PC-3 (cell line): ENCODE measurements around the gene PMIS2. TPM values are rescaled to one million over a fixed set of nuclear protein-coding genes. Genes with fewer than 3 reads are reported as not detected.

ENCODE experiments used
- ATAC-seq: fragments of 200-7000 bp; cut with Tn5 transposase; 2 replicates; pipeline ENCODE4 v1.9.1; 2020; ENCODE audit warnings: mild to moderate bottlenecking, moderate library complexity
- BruUV-seq: library from RNA; stranded (reverse); fragments of 400-500 nt; replicated peaks from 2 replicates; lab custom pipeline; 2021; lab: Mats Ljungman, UMichigan
- CTCF ChIA-PET: fragments of 300-600 bp; sonication (Branson Sonifier 250); formaldehyde crosslinking; loops from one replicate; lab custom pipeline; 2022; ENCODE audit warnings: antibody characterized with exemption; lab: Charles Lee
- POLR2A ChIA-PET: fragments of 300-600 bp; sonication (Branson Sonifier 250); formaldehyde crosslinking; loops from one replicate; lab custom pipeline; 2022; ENCODE audit warnings: antibody characterized with exemption; ENCODE audit not compliant: unreplicated experiment; lab: Charles Lee
- DNase-seq: peaks from one replicate; pipeline ENCODE4 v3.0.0-alpha.2; 2015
- H2AFZ ChIP-seq: fragments of 300-600 bp; sonication (generic); 2 replicates; pipeline ENCODE4 v1.6.0; 2016; ENCODE audit warnings: antibody characterized with exemption, low read length
- H3F3A ChIP-seq: fragments of 300-600 bp; sonication (generic); one replicate; pipeline ENCODE4 v1.6.0; 2017; ENCODE audit warnings: antibody characterized with exemption, low read length, control low read depth, mild to moderate bottlenecking; ENCODE audit not compliant: unreplicated experiment
- H3K27ac ChIP-seq: fragments of 300-600 bp; sonication (generic); 2 replicates; pipeline ENCODE4 v1.5.1; 2016; ENCODE audit warnings: mild to moderate bottlenecking, low read length
- H3K27me3 ChIP-seq: fragments of 300-600 bp; sonication (generic); 2 replicates; pipeline ENCODE4 v1.6.1; 2016; ENCODE audit warnings: low read length, mixed read lengths
- H3K36me3 ChIP-seq: fragments of 300-600 bp; sonication (generic); 2 replicates; pipeline ENCODE4 v1.6.1; 2016; ENCODE audit warnings: low read depth, mixed run types, low read length, mixed read lengths
- H3K4me1 ChIP-seq: fragments of 300-600 bp; sonication (generic); 2 replicates; pipeline ENCODE4 v1.5.1; 2016; ENCODE audit warnings: low read length; ENCODE audit not compliant: insufficient read depth
- H3K4me2 ChIP-seq: fragments of 300-600 bp; sonication (generic); 2 replicates; pipeline ENCODE4 v1.6.0; 2016; ENCODE audit warnings: low read length
- H3K4me3 ChIP-seq: fragments of 300-600 bp; sonication (generic); 2 replicates; pipeline ENCODE4 v1.5.1; 2016; ENCODE audit warnings: mild to moderate bottlenecking, low read length, mixed read lengths
- H3K79me2 ChIP-seq: fragments of 300-600 bp; sonication (generic); 2 replicates; pipeline ENCODE4 v1.6.1; 2017; ENCODE audit warnings: low read length, mixed read lengths
- H3K9ac ChIP-seq: fragments of 300-600 bp; sonication (generic); 2 replicates; pipeline ENCODE4 v1.6.0; 2016; ENCODE audit warnings: mild to moderate bottlenecking, low read length
- H3K9me2 ChIP-seq: fragments of 300-600 bp; sonication (generic); replicated peaks from 2 replicates; pipeline ENCODE4 v1.6.1; 2016; ENCODE audit warnings: mixed run types, low read length, mixed read lengths
- H3K9me3 ChIP-seq: fragments of 300-600 bp; sonication (generic); 2 replicates; pipeline ENCODE4 v1.6.1; 2016; ENCODE audit warnings: low read length, mixed read lengths
- H4K20me1 ChIP-seq: fragments of 300-600 bp; sonication (generic); 2 replicates; pipeline ENCODE4 v1.6.1; 2016; ENCODE audit warnings: low read length, mixed read lengths
- CTCF ChIP-seq: fragments of 300-600 bp; sonication (generic); conservative IDR thresholded peaks from 2 replicates; pipeline ENCODE4 v1.5.1; 2017; ENCODE audit warnings: antibody characterized with exemption, low read depth, mild to moderate bottlenecking, low read length
- EZH2 ChIP-seq: fragments of 300-600 bp; sonication (generic); IDR thresholded peaks from one replicate; pipeline ENCODE4 v1.6.1; 2017; ENCODE audit warnings: antibody characterized with exemption, mild to moderate bottlenecking, low read length; ENCODE audit not compliant: unreplicated experiment
- EZH2phosphoT487 ChIP-seq: fragments of 300-600 bp; sonication (generic); IDR thresholded peaks from 2 replicates; pipeline ENCODE4 v1.6.1; 2018; ENCODE audit warnings: mild to moderate bottlenecking, antibody characterized with exemption, low read length, borderline replicate concordance
- intact Hi-C: fragments of 100-400 bp; cut with micrococcal nuclease; formaldehyde crosslinking; loops from 2 replicates; pipeline ENCODE4 v1.9.0; 2023
- total RNA-seq: library from RNA; depleted of rRNA; stranded (reverse); fragments of >200 nt; gene quantifications from 2 replicates; pipeline ENCODE4 v1.2.3, GENCODE V29; 2014

PMIS2 gene
- total RNA-seq, 1 experiment from 2014 or later, result not detected

GRCh38 chr19:35552534-35553384 is 33.2 kb upstream of the PMIS2 start:
- ATAC-seq (no peak), DNase-seq (no peak)
- intact Hi-C loops, result no loop called here
- H2AFZ ChIP-seq, result no peak overlapping the region
- no peaks in the 10 kb centered on the region for H3K9me3 ChIP-seq
- H3K4me1 ChIP-seq, result peaks cover 5% of the 10 kb centered on the region; the same call in 1 of the 2 replicates
- H3K4me2 ChIP-seq, result no peak overlapping the region
- no peaks in the 10 kb centered on the region for H3K9me2 ChIP-seq
- no peaks in the 10 kb centered on the region for H3F3A ChIP-seq
- CTCF ChIA-PET, result no interaction called here
- BruUV-seq, result no TSS peak
- H4K20me1 ChIP-seq, result no peaks in the 10 kb centered on the region
- no peak overlapping the region for H3K27ac ChIP-seq
- no peak overlapping the region for H3K4me3 ChIP-seq
- H3K36me3 ChIP-seq, result no peaks in the 10 kb centered on the region
- H3K79me2 ChIP-seq, result no peaks in the 10 kb centered on the region
- no peak overlapping the region for H3K9ac ChIP-seq
- POLR2A ChIA-PET, result interaction anchor here (0.7 kb wide), 1 partner anchor 95 kb away, joined by 6 read pairs; the partner anchor contains the start of gene COX6B1
- no peak for TF ChIP-seq CTCF
- TF ChIP-seq EZH2, result no peak
- TF ChIP-seq EZH2phosphoT487, result no peak
- H3K27me3 ChIP-seq, result no peaks in the 10 kb centered on the region

GRCh38 chr19:35553385-35554000 is 32.5 kb upstream of the PMIS2 start:
- H3K27ac ChIP-seq, result no peak overlapping the region
- ChIA-PET POLR2A (no interaction called here), CTCF (no interaction called here)
- no peak overlapping the region for H3K4me2 ChIP-seq
- H3K9me2 ChIP-seq, result no peaks in the 10 kb centered on the region
- DNase-seq (no peak), ATAC-seq (no peak)
- TF ChIP-seq CTCF, result no peak
- no peak for TF ChIP-seq EZH2phosphoT487
- TF ChIP-seq EZH2, result no peak
- H3F3A ChIP-seq, result no peaks in the 10 kb centered on the region
- no peak overlapping the region for H3K4me3 ChIP-seq
- no peaks in the 10 kb centered on the region for H3K27me3 ChIP-seq
- intact Hi-C loops, result no loop called here
- no peaks in the 10 kb centered on the region for H3K79me2 ChIP-seq
- H2AFZ ChIP-seq, result no peak overlapping the region
- no TSS peak for BruUV-seq
- no peaks in the 10 kb centered on the region for H3K36me3 ChIP-seq
- H3K4me1 ChIP-seq, result peaks cover 5% of the 10 kb centered on the region; the same call in 1 of the 2 replicates
- no peaks in the 10 kb centered on the region for H3K9me3 ChIP-seq
- H4K20me1 ChIP-seq, result no peaks in the 10 kb centered on the region
- H3K9ac ChIP-seq, result no peak overlapping the region

- H3K4me1 ChIP-seq, result peaks cover 5% of the 10 kb centered on the region; the same call in 1 of the 2 replicates
- H3K9me2 ChIP-seq, result no peaks in the 10 kb centered on the region
- no peak overlapping the region for H3K4me3 ChIP-seq
- no TSS peak for BruUV-seq
- H3K4me2 ChIP-seq, result no peak overlapping the region
- H3K27ac ChIP-seq, result no peak overlapping the region
- H3K9ac ChIP-seq, result no peak overlapping the region
- ChIA-PET POLR2A (no interaction called here), CTCF (no interaction called here)
- H3K36me3 ChIP-seq, result no peaks in the 10 kb centered on the region
- no peak; the same call in none of the 2 replicates for ATAC-seq
- no peak overlapping the region for H2AFZ ChIP-seq
- no peaks in the 10 kb centered on the region for H4K20me1 ChIP-seq
- TF ChIP-seq EZH2 (no peak), EZH2phosphoT487 (no peak)
- H3K27me3 ChIP-seq, result no peaks in the 10 kb centered on the region
- intact Hi-C loops, result no loop called here
- no peaks in the 10 kb centered on the region for H3K9me3 ChIP-seq
- H3K79me2 ChIP-seq, result no peaks in the 10 kb centered on the region
- no peaks in the 10 kb centered on the region for H3F3A ChIP-seq
- peak; percentile 2 for DNase-seq
Measured at GRCh38 chr19:35554076-35554475, 31.9 kb upstream of the PMIS2 start.
